Activated CD4-positive, alpha-beta T cell treated with anti-CD3 and anti-CD28 coated beads, Interleukin-2, amount 50 U/mL, for 24 hours (primary cell): Measurements from ENCODE around the gene TAAR1.
"Not testable (repeated sequence)": the region's sequence is repeated elsewhere in the genome, so short reads cannot be mapped to it uniquely, and the experiment has no call there.

Experiments used
- DNase-seq, 2 donors: peaks; one replicate each; pipeline ENCODE4 v3.0.0-alpha.2; 2020; ENCODE audit warnings: low read depth in 1 of 2, low spot score in 1 of 2

TAAR1 gene

DNA sequence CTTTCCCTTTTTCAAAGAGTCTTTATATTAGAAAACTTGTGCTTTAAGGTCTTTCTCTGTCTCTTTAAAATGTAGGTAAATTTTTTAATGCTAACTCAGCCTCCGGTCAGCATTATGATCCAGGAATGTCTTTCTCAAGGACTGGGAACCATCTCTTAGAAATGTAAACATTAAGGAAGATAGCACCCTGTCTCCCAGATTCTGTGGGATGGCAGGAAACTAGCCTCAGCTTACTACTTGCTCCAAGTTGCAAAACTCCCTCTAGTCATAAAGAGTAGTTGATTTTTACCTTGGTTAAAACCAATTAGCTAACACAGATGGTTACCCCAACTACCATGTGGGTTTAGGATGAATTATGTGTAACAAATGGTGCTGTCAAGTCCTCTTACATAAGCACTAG lies 4.7 kb upstream of the TAAR1 start:
- no peak for DNase-seq

DNA sequence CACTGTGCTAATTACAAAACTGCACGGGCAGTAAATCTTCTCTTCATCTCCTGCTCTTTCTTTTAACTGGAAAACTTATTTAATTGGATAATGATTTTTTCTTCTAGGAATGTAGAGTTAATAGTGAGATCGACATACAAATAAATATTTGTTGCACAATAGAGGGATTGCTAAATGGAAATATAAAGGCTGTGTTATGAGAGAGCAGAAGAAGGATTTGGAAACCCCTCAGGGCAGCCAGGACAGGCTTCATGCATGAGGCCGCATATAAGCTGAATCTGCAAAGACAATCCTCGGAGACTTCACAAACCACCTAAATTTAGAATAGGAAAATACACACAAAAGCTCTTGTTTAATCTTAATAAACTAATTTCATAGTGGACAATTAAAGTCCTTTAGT lies 2.9 kb upstream of the TAAR1 start:
- no peak for DNase-seq

DNA sequence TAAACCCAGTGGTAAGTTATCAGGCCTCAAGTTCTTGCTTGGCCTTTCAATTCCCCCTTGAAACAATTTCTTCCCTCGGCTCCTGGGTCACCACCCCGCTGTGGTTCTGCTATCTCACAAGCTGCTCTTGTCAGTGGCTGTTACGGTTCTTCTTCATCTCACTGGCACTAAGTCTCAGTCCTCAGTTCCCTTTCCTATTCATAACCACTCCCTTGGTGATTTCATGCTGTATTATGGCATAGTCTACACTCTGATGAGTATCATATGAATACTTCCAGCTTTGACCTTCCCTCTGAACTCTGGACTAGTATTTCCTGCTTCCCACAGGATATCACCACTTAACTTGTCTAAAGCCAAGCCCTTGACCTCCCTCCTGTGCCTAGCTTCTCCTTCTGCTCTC lies 7.9 kb downstream of the TAAR1 start:
- DNase-seq = no peak

DNA sequence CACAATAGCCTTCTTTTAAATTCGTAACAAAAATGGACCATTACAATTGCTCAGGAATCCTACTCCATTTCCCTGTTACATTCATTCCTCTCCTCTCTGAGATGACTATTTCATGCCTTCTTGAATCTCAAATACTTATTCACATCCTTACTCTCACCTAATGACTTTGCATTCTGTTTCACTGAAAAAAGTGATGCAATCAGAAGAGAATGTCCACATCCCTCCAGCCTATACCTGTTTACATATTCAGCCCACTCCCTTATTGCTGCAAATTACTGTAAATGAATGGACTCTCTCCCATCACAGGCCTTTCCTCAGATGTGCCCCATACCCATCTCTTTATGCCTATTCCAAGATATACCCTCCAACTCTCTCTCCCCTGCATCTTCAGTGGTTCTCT lies 8.6 kb downstream of the TAAR1 start:
- DNase-seq = no peak

DNA sequence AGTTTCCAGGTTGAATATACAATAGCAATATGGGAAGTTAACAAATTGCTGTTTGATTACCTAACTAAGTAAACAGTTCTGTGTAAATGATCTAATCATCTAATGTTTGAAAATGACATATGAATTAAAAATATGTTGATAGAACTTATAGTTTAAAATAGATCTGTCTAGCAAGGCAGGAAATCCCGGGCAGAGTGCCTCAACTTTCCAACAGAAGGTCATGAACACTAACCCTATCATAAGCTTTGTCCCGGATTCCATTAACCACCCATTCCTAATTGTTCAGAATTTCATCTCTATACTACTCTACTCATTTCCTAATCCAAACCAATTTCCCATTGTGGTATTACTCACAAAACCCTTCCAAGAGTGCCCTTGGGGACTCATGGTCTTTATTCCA lies 10.2 kb downstream of the TAAR1 start:
- no peak for DNase-seq

DNA sequence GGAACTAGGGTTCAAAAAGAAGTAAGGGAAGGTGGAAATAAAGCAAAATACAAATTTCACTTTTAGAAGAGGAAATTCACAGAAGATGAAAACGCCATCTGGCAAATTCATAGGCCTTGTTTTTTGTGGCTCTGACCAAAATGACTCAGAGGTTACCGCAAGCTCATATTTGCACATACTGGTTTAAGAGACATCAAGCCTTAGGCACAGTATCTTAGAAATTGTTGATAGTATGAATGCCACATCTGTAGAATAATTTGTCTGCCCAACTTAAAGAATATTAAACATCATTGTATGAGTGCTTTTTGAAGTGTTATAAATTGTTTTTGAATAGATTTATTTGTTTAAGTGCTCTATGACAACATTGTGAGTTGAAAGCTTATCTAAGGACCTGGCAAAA lies 10.6 kb downstream of the TAAR1 start:
- no peak for DNase-seq

DNA sequence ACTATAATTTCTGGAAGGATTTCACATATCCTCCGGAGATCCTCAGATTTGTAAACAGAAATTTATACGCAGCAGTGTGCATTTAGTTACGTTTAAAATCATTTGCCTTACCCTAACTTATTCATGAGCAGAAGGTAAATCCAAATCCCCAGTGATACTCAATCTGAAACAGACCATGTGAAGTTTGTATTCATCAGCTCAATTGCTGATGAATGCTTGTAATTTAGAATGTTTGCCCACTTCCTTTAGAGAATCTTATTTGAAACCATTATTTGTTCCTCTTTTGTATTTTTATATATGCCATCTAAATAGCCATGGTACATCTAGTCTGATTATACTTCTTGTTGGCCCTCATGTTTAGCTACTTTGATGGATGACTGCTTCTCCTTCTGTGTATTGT lies 15.4 kb downstream of the TAAR1 start:
- DNase-seq = no peak

DNA sequence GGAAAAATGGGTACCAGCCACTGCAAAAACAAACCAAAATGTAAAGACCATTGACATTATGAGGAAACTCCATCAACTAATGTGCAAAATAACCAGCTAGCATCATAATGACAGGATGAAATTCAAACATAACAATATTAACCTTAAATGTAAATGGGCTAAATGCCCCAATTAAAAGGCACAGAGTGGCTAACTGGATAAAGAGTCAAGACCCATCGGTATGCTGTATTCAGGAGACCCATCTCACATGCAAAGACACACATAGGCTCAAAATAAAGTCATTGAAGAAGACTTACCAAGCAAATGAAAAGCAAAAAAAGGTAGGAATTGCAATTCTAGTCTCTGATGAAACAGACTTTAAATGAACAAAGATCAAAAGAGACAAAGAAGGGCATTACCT lies 21.8 kb downstream of the TAAR1 start:
- not testable (repeated sequence) for DNase-seq

DNA sequence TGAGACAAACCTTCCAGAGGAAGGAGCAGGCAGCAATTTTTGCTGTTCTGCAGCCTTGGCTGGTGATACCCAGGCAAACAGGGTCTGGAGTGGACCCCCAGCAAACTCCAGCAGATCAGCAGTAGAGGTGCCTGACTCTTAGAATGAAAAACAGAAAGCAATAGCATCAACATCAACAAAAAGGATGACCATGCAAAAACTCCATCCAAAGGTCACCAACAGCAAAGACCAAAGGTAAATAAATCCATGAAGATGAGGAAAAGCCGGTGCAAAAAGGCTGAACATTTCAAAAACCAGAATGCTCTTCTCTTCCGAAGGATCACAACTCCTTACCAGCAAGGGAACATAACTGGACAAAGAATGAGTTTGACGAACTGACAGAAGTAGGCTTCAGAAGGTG lies 23.1 kb downstream of the TAAR1 start:
- not testable (repeated sequence) for DNase-seq

DNA sequence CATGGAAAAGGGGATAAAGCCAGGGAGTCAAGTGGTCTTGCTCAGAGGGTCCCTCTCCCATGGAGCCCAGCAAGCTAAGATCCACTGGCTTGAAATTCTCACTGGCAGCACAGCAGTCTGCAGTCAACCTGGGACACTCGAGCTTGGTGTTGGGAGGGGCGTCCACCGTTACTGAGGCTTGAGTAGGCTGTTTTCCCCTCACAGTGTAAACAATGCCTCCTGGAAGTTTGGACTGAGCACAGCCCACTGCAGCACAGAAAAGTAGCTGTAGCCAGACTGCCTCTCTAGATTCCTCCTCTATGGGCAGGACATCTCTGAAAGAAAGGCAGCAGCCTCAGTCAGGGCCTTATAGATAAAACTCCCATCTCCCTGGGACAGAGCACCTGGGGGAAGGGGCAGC lies 23.7 kb downstream of the TAAR1 start:
- not testable (repeated sequence) for DNase-seq

DNA sequence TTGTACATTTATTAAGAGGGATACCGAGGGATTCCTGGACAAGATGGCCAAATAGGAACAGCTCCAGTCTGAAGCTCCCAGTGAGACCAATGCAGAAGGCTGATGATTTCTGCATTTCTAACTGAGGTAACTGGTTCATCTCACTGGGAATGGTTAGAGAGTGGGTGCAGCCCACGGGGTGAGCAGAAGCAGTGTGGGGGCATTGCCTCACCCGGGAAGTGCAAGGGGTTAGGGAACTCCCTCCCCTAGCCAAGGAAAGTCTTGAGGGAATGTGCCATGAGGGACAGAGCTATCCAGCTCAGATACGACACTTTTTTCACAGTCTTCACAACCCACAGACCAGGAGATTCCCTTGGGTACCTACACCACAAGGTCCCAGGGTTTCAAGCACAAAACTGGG lies 24.2 kb downstream of the TAAR1 start:
- no peak for DNase-seq

DNA sequence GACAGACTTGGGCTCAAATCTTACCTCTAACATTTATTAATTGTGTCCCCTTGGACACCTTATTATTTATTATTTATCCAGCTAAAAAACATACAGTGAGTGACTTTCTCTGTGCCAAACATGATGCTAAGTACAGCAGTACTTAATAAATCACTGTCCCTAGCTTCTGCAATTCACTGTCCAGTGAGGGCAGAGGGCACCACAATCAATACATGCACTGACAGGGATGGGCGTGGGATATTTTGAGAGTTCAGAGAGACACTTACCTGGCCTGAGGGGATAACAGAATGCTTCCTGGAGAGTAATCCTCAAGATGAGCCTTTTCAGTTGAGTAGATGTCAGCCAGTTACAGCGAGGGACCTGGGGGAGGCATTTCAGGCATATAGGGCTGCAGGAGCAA lies 25.6 kb downstream of the TAAR1 start:
- DNase-seq = no peak

DNA sequence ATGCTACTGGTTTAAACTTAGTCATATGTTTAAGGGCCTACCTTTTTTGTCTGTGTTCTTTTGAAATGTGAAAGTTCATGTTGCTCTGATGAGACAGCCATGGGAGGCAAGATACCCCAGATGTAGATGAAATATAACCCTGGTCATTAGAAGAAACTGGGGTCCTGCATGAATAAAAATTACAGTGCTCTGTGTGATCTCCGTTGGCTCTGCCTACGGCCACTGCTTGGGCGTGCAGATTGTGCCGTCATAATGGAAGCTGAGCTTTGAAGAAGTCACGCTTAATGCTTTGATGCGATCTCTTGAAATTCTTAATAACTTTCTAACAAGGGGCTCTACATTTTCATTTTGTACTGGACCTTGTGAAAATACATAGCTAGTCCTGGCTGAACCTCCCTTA lies 34.8 kb downstream of the TAAR1 start, which contains the start of gene TAAR2:
Gene TAAR2, minus strand, starts transcription at position 101 of the 400 bp plus-strand sequence. Its CDS starts 0 bp downstream, at position 101.
- no peak for DNase-seq

DNA sequence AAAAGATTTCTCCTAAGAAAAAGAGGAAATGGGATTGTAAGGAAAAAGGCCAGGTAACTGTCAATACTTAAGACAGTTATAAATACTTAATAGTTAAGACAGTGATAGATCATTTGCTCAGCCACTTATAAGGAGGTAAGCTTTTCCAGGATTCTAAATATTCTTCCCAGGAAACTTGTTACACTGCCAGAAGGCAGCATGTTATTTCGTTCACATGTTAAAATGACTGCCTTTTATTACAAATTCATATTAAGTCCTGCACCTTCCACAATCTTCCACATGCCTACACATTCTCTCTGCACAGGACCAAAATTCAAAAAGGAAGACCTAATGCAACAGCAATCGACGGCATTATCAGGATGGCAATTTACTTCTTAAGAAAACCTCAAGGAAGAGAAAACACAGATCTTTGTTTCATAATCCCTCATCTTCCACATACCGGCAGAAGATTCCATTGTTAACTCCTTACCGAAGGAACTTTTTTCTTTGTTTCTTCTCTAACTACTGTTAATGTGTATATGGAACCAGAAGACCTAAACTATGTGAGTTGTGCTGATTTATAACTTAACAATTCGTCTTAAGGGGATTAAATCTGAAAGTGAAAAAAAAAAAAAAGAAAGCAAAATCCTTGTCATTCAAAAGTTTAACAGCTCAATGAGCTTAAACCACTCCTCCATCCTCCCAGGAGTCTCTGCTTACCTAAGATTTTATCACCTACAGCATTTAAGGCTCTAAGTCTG lies 35.7 kb downstream of the TAAR1 start:
- DNase-seq = no peak

DNA sequence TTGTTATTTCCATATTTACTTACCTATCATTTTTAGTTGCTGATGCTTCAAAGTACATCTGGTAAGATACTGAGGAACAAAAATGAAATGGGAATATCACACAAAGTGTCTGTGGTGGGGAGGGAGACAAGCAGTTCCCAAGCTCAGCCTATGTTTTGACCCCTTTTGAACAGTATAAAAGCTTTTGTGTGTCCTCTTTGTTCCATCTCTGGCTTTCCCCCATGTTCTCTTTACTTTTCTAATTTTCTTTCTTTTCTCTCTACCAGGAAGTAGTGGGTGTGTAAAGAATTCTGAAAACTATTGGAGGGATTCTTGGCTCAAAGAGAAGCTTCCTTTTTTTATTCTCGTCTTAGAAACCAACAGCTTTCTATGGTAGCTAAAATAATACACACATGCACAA lies 42.3 kb downstream of the TAAR1 start:
- DNase-seq = no peak

DNA sequence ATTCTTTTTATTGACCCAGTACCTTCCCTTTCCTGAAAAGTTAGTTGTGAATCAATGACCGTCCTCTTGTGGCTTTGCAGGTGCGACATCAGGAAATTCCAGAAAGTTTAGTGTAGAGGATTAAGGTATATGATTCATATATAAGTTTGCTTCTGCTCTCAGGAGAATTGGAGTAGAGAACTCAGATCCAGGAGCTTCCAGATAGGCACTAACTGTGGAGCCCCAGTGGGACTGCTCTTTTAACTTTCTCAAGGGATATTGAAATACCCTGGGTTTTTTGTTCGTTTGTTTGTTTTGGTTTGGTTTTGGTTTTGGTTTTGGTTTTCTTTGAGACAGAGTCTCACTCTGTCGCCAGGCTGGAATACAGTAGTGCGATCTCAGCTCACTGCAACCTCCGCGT lies 44.4 kb downstream of the TAAR1 start:
- DNase-seq = no peak

DNA sequence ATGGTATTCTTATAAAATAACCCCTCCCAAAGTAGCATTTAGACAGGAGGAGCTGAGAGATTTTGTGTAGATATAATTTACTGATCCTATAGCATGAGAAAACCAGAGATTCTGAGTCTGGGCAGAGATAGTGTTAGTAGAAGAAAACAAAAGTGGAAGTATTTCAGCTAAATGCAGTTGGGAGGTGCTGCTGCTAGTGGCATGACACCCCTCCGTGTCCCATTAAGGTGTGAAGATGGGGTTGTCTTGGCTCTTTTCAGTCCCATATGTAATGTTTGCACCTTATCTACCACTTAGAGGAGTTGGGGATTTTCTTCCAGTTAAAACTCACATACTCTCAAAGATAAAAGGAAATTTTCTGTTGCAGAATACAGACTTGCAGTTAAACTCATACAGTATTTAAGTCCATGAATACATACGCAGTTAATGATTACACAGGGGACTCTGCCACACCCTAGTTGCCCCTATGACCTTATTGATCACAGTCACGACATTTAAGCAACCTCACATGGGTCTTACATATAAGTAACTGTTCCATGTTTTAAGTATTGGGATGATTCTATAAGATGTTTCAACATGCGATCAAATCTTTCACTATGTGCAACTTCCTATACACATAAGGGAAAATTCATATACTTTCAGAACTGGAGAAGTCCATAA lies 46.4 kb downstream of the TAAR1 start:
- DNase-seq = no peak

DNA sequence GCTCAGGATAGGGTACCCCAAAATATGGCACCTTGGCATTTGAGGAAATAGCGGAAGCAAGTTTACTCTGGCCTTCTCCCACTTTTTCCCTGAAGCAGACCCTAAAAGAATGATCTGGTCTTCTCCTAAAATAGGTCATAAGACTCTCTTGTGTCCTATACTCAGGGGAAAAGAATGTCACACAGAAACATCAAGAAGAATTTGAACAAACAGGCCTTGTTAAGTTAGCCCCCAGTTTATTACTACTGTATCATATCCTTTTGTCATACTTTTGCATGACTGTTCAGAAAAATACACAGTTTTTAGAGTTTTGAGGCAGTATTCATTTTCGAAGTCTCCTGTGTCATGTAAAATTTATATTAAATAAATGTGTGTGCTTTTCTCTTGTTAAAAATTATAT lies 47.4 kb downstream of the TAAR1 start:
- DNase-seq = no peak

DNA sequence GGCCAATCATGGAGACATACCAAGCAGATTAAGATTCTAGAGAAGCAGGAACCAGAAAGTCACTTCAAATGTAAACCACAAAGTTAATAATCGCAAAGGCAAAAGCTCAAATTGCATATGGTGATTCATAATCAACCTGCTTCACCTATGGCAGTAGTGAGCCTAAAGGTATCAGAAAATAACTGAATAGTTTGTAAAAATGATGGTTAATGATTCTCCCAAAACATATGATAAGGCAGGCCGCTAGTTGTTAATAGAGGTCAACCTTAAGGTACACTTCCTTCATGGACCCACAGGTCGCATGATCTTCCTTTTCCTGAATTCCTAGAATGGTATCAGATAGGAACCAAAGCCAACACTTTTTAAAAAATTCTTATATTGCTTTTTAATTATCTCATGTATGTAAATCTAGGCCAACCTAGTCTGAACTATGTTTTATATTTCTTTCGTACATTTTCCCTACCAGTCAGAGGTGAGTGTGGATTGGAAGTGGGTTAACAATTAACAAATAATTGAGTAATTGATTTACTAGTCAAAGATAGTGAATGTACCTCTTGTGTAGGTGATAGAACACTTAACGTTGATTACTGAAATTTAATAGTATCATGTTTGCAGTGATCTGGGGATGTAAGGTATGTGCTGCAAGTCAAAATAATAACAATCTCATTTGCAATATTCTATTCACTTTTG lies 51.3 kb downstream of the TAAR1 start:
- DNase-seq = no peak

DNA sequence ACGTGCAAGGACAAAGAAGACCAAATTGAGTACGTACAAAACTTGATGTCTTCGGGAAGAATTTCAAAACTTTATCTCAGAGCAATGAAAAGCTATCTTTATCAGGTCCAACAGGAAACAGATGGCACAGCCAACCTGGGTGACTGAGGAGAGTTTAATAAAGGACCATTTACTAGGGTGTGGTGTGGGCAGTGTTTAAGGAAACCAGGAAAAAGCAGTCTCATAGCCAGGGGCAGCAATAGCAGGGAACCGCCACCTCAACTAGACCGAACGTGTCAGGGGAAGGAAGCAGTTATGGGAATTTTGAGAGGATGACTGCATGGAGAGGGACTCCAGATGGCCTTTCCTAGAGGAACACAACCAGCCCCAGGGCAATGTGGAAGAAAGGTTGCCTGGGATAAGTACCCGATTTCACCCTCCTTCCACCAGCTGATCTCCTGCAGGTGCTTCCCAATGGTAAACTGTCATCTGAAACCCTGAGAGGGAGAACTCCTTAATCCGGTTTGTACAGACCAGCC lies 54.3 kb downstream of the TAAR1 start:
- no peak for DNase-seq

DNA sequence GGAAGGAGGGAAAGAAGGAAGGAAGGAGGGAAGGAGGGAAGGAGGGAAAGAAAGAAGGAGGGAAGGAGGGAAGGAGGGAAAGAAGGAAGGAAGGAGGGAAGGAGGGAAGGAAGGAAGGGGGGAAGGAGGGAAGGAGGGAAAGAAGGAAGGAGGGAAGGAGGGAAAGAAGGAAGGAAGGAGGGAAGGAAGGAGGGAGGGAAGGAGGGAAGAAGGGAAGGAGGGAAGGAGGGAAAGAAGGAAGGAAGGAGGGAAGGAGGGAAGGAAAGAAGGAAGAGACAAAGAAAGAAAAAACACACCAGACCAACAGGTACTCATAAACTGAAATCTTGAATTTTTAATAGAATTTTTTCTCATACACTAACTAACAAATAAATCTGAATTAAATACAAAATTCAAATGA lies 58.1 kb downstream of the TAAR1 start:
- DNase-seq = not testable (repeated sequence)

DNA sequence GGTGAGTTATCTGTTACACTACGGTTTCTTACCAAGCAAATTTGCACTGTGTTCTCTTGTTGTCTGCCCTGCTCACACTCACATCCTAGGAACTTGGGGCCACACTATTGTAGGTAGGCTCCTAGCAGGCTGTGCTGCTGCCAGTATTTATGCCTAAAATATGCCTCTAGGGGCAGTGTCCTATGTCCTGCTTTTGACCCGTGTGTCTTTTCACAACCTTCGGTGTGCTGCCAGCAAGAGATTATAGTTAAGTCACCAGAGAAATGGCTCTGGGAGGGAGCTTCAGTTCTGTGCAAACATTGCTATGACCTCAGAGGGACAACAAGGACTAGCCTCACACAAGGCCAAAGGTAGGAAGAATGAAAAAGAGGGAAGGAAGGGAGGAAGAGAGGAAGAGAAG lies 60.5 kb downstream of the TAAR1 start:
- DNase-seq = no peak
